Natural killer cell treated with Interleukin-12 subunit alpha and Interleukin-12 subunit beta and Interleukin-15 and Interleukin-18, amount 100 ng/mL, for 72 hours (primary cell): Measurements from ENCODE around the gene TMEM43. TPM values are rescaled to one million over a fixed set of nuclear protein-coding genes. Genes with fewer than 3 reads are reported as not detected.

Experiments
- ATAC-seq, 2 donors: fragments of 150-1000 bp; cut with Tn5 transposase in 1 of 2; sonication (Bioruptor Pico), chemical (Tn5 transposase) in 1 of 2; 2 replicates each; pipeline ENCODE4 v1.10.0; 2021
- DNase-seq: peaks from one replicate; pipeline ENCODE4 v3.0.0; 2022; ENCODE audit warnings: low spot score
- H3K27ac Mint-ChIP-seq, 2 donors: 1 replicate in 1 of 2; 2 replicates in 1 of 2; pipeline ENCODE4 v1.8.0; 2022; ENCODE audit warnings: mixed read lengths in 2 of 2, mild to moderate bottlenecking in 1 of 2, moderate library complexity in 1 of 2
- H3K27me3 Mint-ChIP-seq, 2 donors: 1 replicate in 1 of 2; 2 replicates in 1 of 2; pipeline ENCODE4 v1.8.0; 2022; ENCODE audit warnings: mixed read lengths in 2 of 2
- H3K36me3 Mint-ChIP-seq: one replicate; pipeline ENCODE4 v1.8.0; 2022; ENCODE audit warnings: mixed read lengths
- H3K4me1 Mint-ChIP-seq, 2 donors: 1 replicate in 1 of 2; 2 replicates in 1 of 2; pipeline ENCODE4 v1.8.0; 2022; ENCODE audit warnings: low read depth in 2 of 2, mixed read lengths in 2 of 2, mild to moderate bottlenecking in 1 of 2
- H3K4me3 Mint-ChIP-seq: one replicate; pipeline ENCODE4 v1.8.0; 2022; ENCODE audit warnings: mixed read lengths
- H3K9me3 Mint-ChIP-seq: 2 replicates; pipeline ENCODE4 v1.8.0; 2022; ENCODE audit warnings: mixed read lengths
- total RNA-seq, 2 donors: library from RNA; stranded (reverse); gene quantifications; one replicate each; pipeline ENCODE4 v1.2.3, GENCODE V29; 2022

TMEM43 gene
- total RNA-seq, 2 donors from 2014 or later, result 37.3 to 42.6 TPM

DNA sequence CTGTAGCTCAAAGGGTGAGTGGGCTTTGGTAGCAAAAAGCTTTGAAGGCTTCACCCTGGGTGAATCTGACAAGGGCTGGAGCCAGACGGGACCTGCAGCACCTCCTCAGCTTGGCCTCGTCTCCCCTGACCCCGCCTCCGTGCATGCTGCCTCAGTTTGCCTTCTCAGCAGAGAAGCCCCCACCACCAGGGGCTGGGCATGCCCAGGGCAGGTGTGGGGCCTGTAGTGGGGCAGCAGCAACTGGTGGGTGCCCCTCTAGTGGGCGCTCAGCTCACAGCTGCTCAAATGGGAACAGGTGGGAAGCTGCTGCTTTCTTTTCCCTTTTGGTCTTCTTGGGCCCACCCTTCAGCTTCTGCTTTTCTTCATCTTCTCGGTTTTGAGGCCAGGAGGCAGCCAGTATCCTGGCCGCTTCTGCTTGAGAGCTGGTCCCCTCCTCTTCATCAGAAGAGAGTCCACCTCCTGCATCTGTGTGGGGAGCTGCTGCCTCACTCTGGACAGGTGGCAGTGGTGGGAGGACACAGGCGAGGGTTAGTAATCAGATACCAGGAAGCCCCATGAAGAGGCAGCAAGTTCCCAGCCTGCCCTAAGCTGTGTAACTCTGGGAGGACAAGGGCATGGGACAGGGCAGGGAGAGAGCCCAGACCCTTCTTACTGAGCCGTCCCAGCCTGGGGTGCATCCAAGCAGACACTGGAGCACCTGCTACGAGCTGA, 21.0 kb downstream of the TMEM43 start:
- Mint-ChIP-seq H3K27ac (peak overlapping the region; percentile 80 to 89), H3K9me3 (no peaks in the 10 kb centered on the region), H3K36me3 (peaks cover 4% of the 10 kb centered on the region), H3K27me3 (no peaks in the 10 kb centered on the region), H3K4me3 (no peak overlapping the region), H3K4me1 (peaks cover 43 to 47% of the 10 kb centered on the region in 2 donors)
- no peak for ATAC-seq
- peak; percentile 22 for DNase-seq

DNA sequence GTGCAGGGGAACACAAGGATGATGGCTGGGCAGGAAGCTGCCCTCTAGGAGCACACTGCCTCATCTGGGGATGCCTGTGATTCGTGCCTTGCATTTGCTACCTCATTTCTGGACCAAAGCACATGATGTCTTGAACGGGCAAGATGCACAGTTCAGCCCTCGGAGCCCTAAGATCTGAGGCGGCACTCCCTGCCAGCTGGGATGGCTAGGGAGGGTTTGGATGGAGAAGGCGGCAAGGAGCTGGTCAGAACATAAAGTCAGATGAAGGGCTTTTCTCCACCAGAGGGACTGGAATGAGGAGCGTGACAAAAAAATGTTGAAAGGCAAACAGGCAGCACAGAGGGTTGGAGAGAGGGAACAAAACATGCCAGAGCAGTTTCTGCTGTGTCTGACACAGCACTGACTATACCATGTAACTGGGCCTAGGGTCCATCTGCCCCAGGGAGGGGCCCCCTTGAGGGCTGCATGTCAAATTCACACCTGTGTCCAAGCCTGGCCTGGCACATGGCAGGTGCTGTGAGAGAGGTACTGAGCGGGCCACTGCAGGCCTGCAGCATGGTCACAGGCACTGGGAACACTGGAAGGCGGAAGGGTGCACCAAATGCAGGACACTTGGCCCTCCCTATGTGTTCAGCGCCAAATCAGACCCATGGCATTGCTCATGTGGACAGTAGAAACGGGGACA, 21.7 kb downstream of the TMEM43 start:
- peak; percentile 23 for DNase-seq
- no peaks in the 10 kb centered on the region for H3K27me3 Mint-ChIP-seq
- no peak overlapping the region for H3K4me3 Mint-ChIP-seq
- peaks cover 4% of the 10 kb centered on the region for H3K36me3 Mint-ChIP-seq
- peaks cover 38 to 42% of the 10 kb centered on the region in 2 donors for H3K4me1 Mint-ChIP-seq
- H3K27ac Mint-ChIP-seq, result peak overlapping the region; percentile 80 to 89
- no peaks in the 10 kb centered on the region for H3K9me3 Mint-ChIP-seq
- ATAC-seq, result no peak

DNA sequence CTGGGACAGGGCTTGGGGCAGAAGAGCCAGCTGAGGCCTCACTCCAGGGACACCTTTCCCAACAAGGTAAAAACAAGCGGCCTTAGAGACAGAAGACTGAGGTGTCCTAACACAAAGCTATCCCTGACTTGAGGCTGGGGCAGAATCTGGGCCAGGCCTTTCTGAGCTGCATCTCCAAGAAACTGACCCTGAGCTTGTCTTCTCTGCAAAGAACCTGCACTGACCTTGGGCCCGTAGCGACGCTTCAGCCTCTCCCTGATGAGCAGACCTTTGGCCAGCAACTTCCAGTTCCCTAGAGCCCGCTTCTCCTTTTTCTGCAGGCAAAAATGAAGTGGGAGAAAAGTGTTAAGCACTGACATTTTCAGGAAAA, 22.2 kb downstream of the TMEM43 start:
- ATAC-seq (no peak), DNase-seq (peak; percentile 16)
- Mint-ChIP-seq H3K27me3 (no peaks in the 10 kb centered on the region), H3K4me1 (peaks cover 33 to 37% of the 10 kb centered on the region in 2 donors), H3K27ac (peak overlapping the region; percentile 7 to 76), H3K4me3 (no peak overlapping the region), H3K36me3 (peaks cover 4% of the 10 kb centered on the region), H3K9me3 (no peaks in the 10 kb centered on the region)

DNA sequence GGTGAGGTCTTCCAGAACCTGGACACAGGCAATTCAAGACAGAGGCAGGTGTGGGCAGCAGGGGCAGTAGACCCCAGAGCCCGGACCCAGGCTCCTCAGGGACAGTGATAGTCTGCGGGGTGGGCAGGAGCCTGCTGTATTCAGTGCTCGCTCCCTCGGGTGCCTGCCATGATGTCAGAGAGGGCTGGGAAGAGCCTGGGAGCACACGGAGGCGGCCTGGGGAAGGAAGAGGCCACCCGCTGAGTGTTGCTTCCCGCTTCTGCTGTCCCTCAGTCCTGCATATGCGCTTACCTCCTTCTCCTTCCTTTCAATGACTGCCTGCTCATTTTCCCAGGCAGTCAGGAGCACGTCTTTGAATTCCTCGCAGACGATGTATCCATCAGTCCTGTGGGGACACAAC, 22.8 kb downstream of the TMEM43 start:
- peak overlapping the region; percentile 7 to 76 for H3K27ac Mint-ChIP-seq
- H3K4me3 Mint-ChIP-seq, result no peak overlapping the region
- DNase-seq, result peak; percentile 44

DNA sequence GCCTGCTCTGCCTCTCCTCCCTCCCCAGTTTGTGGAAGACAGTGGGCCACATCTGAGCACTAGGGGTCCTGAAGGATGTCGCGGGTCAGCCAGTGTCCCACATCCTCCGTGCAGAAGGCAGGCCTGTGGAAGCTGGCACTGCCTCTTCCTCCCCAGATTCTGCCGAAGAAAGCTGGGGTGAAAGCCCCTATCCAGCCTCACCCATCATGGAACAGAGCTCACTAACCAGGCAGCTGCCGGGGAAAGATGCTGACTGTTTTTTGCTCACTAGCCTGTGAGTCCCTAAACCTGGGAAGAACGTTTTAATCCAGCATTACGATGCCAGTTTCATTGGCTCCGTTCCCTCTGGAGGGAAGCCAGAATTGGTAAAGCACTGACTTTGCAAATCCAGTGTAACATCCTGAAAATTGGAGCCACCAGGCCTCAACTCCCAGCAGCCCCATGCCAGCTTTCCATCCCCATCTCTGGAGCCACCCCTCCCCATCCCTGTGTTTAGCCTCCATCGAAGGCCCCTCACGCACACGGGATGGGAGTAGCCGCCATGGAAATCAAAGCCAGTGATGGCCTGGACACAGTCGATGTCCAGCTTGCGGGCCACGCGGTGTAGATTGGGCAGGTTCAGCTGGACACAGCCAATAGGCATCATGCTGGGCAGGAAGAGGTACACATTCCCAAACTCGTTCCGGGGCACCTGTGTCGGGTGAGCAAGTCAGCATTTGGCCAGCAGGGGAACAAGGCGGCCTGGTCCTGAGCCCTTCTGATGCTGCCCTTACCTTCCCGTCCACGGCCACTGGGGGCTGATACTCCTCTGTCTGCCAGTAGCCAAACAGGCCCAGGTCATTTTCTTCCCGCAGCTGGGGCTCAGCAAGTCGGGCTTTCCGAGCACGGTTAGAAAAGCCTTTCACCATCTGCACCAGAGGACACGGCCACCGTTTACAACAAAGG, 23.5 kb downstream of the TMEM43 start:
- no peaks in the 10 kb centered on the region for H3K27me3 Mint-ChIP-seq
- no peaks in the 10 kb centered on the region for H3K9me3 Mint-ChIP-seq
- no peak for ATAC-seq
- peak overlapping the region in 1 of 2 donors; percentile 76 for H3K27ac Mint-ChIP-seq
- H3K4me1 Mint-ChIP-seq, result peaks cover 23 to 25% of the 10 kb centered on the region in 2 donors
- peaks cover 4% of the 10 kb centered on the region for H3K36me3 Mint-ChIP-seq
- DNase-seq, result peak; percentile 37
- no peak overlapping the region for H3K4me3 Mint-ChIP-seq

More for the DNA sequence above, 22.8 kb downstream of the TMEM43 start:
- Mint-ChIP-seq H3K36me3 (peaks cover 4% of the 10 kb centered on the region), H3K27me3 (no peaks in the 10 kb centered on the region), H3K9me3 (no peaks in the 10 kb centered on the region), H3K4me1 (peaks cover 27 to 31% of the 10 kb centered on the region in 2 donors)
- no peak for ATAC-seq

DNA sequence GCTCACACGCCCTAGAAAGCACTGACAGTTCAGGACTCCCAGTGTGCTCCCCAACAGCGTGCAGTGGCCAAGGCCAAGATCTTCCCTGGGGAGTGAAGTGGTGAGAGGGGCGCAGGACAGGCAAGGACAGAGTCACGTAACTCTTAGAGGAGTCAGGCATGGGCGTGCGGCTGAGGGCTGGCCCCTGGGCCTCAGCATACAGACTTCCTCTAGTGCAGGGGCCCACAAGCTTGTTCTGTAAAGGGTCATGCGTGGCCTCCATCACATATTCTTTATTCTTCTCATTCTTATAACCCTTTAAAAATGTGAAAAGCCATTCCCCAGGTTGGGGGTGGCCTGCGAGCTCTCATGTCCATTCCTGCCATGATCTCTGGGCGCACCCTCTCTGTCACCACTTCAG, 25.2 kb downstream of the TMEM43 start:
- no peak overlapping the region for H3K4me3 Mint-ChIP-seq
- H3K27ac Mint-ChIP-seq, result peak overlapping the region in 1 of 2 donors; percentile 21
- DNase-seq, result no peak
- H3K27me3 Mint-ChIP-seq, result no peaks in the 10 kb centered on the region
- H3K4me1 Mint-ChIP-seq, result peaks cover 11 to 12% of the 10 kb centered on the region in 2 donors
- H3K36me3 Mint-ChIP-seq, result peaks cover 12% of the 10 kb centered on the region
- ATAC-seq, result no peak
- no peaks in the 10 kb centered on the region for H3K9me3 Mint-ChIP-seq

DNA sequence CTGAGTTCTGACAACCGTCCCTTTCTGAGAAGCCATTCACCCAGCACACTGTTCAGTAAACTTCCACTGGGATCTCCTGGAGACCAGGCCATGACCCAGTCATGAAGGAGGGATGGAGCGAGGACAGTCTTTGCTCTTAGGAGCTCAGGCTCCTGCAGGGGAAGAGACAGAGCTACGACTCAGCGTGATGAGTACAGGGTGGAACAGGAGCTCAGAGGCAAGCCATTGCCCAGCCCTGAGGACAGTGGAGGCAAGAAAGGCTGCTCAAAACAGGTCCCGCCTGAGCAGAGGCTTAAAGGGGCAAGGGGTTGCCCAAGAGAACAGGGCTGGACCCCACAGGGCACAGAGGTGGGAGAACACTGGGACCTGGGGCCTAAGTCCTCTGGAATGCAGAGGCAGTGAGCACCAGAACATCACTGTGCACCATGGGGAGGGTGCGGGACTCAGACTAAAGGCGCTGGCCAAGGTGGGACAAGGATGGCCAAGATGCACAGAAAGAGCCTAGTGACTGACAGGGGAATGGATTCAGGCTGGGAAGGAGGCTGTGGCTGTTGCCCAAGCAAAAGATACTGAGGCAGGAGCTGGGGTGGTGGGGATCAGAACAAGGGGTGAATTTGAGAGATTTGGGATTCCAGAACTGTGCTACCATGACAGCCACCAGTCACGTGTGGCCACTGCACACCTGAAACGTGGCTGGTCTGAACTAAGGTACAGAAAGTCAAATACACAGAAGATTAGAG, 25.8 kb downstream of the TMEM43 start:
- Mint-ChIP-seq H3K27me3 (no peaks in the 10 kb centered on the region), H3K9me3 (no peaks in the 10 kb centered on the region), H3K27ac (peak overlapping the region; percentile 21 to 35), H3K4me1 (peaks cover 7 to 8% of the 10 kb centered on the region in 2 donors), H3K36me3 (peaks cover 13% of the 10 kb centered on the region), H3K4me3 (no peak overlapping the region)
- ATAC-seq, result peak in 1 of 2 donors; percentile 16
- DNase-seq, result no peak

DNA sequence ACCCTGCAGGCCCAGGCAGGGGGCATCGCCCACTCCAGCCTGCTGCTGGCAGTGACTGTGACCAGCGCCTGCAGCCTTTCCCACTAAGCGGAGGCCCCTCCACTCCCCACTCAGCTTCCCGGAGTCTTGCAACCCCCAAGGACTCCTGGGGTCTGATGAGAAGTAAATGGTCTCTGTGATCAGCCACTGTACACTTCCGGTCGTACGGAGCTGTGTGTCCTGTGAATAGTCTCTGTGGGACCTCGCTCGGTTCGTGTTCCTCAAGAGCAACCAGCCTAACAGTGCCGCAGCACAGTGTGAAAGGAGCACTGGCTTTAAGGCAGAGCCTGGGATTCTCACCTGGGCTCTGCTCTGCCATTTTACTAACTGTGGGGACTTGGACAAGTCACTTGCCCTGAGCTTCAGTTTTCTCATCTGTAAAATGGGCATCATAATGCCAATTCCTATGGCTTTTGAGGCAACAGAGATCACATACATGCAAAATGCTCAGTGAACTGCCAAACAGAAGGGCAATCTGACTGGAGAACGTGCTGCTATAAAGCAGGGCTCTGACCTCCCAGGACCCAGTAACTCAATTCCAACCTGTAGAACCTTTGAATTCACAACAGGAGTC, 26.7 kb downstream of the TMEM43 start:
- Mint-ChIP-seq H3K27ac (no peak overlapping the region), H3K27me3 (no peaks in the 10 kb centered on the region), H3K36me3 (peaks cover 20% of the 10 kb centered on the region), H3K4me3 (no peak overlapping the region), H3K4me1 (peaks cover 0 to 3% of the 10 kb centered on the region in 2 donors), H3K9me3 (no peaks in the 10 kb centered on the region)
- ATAC-seq, result no peak
- DNase-seq, result no peak

DNA sequence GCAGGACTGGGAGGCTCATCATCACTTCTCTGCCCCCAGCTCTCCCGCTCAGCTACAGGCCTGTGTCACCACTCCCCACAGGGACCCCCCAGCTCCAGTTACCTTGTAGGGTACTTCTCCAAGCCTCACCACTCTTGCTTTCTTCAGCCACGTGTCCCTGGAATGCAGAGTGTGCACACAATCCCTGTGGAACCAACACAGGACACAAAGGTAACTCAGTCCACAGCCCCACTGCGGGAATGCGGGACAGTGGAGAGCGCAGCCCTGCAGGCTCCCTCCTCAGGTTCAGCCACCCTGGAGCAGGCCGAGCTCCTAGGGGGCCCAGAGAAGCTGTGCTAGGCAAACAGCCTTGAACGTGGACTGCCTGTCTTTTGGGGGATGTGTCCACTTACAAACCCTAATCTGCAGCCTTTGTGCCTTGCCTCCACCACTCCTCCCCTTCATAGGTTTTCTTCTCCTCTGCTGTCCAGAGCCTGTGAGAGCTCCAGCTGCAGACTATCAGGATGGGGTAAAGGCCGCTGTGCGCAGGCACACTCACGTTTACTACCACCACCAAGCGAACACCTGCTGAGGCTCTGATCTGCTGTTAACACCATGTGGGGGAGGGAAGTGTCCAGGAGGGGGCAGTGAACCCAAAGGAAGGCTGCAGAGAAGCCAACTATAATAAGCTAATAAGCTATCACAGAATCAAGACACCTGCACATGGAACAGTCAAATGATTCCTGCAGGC, 27.5 kb downstream of the TMEM43 start:
- no peak for DNase-seq
- Mint-ChIP-seq H3K27ac (no peak overlapping the region), H3K9me3 (no peaks in the 10 kb centered on the region), H3K36me3 (peaks cover 16% of the 10 kb centered on the region), H3K4me1 (peaks cover 0 to 3% of the 10 kb centered on the region in 2 donors), H3K27me3 (no peaks in the 10 kb centered on the region), H3K4me3 (no peak overlapping the region)
- no peak for ATAC-seq

DNA sequence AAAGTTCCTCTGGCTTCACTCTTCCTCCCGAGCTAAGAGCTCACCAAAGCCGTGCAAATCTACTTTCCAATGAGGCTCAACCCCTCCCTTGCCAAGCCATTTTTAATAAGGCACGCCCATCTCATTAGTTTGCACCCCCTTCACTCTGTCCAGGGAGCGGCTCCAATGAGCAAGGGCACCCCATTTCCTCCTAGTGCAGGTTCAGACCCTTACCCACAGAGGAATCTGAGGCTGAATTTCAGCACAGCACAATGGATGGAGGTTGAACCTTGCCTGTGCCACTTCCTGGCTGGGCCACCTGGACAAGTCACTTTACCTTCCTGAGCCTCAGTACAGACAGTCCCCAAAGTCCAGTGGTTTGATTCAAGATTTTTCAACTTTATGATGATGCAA, 28.1 kb downstream of the TMEM43 start:
- no peak for DNase-seq
- peaks cover 17% of the 10 kb centered on the region for H3K36me3 Mint-ChIP-seq
- H3K27me3 Mint-ChIP-seq, result no peaks in the 10 kb centered on the region
- ATAC-seq, result no peak
- H3K4me3 Mint-ChIP-seq, result no peak overlapping the region
- H3K27ac Mint-ChIP-seq, result no peak overlapping the region
- H3K9me3 Mint-ChIP-seq, result no peaks in the 10 kb centered on the region
- peaks cover 0 to 3% of the 10 kb centered on the region in 2 donors for H3K4me1 Mint-ChIP-seq

DNA sequence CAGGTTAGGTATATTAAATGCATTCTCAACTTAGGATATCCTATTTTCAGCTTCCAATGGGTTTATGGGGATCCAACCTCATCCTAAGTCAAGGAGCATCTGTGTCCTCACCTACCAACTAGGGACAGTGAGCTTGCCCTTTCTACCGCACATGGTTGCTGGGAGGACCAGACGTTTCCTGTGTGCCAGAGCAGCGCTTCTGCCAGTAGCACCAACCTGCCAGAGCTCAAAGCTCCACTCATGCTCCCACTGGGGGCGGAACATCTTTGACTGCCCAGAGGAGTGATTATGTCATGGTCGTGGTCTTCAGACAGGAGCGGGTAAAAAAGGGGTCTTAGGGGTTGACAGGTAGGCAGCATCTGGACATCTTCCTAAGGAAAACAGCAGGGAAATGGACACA, 28.8 kb downstream of the TMEM43 start:
- Mint-ChIP-seq H3K4me3 (no peak overlapping the region), H3K27me3 (no peaks in the 10 kb centered on the region), H3K36me3 (peaks cover 24% of the 10 kb centered on the region), H3K4me1 (peaks cover 0 to 3% of the 10 kb centered on the region in 2 donors), H3K9me3 (no peaks in the 10 kb centered on the region), H3K27ac (no peak overlapping the region)
- DNase-seq, result no peak
- ATAC-seq, result no peak

DNA sequence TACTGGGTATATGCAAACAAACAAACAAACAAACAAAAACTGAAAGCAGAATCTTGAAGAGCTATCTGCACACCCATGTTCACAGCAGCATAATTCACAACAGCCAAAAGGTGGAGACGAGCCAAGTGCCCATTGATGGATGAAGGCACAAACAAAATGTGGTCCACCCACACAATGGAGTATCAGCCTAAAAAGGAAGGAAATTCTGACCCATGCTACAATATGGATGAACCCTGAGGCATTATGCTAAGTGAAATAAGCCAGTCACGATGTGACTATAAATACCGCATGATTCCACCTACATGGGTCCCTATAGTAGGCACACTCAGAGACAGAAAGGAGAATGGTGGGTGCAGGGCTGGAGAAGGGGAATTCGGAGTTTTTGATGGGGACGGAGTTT, 29.4 kb downstream of the TMEM43 start:
- Mint-ChIP-seq H3K27ac (no peak overlapping the region), H3K36me3 (peaks cover 30% of the 10 kb centered on the region), H3K4me3 (no peak overlapping the region)

More for the DNA sequence above, 29.4 kb downstream of the TMEM43 start:
- no peaks in the 10 kb centered on the region for H3K27me3 Mint-ChIP-seq
- no peaks in the 10 kb centered on the region for H3K9me3 Mint-ChIP-seq
- peaks cover 0 to 3% of the 10 kb centered on the region in 2 donors for H3K4me1 Mint-ChIP-seq
- ATAC-seq, result no peak
- DNase-seq, result no peak
